Stimulated activated CD8-positive, alpha-beta memory T cell treated with anti-CD3 and anti-CD28 coated beads, Interleukin-12 subunit alpha, Interleukin-12 subunit beta, amount 100 ng/mL, for 1 hour (primary cell): Measurements from ENCODE around the gene MFSD1.

ENCODE experiments used
- DNase-seq: peaks from one replicate; pipeline ENCODE4 v3.0.0-alpha.2; 2020; ENCODE audit warnings: low read depth

MFSD1 gene

DNA sequence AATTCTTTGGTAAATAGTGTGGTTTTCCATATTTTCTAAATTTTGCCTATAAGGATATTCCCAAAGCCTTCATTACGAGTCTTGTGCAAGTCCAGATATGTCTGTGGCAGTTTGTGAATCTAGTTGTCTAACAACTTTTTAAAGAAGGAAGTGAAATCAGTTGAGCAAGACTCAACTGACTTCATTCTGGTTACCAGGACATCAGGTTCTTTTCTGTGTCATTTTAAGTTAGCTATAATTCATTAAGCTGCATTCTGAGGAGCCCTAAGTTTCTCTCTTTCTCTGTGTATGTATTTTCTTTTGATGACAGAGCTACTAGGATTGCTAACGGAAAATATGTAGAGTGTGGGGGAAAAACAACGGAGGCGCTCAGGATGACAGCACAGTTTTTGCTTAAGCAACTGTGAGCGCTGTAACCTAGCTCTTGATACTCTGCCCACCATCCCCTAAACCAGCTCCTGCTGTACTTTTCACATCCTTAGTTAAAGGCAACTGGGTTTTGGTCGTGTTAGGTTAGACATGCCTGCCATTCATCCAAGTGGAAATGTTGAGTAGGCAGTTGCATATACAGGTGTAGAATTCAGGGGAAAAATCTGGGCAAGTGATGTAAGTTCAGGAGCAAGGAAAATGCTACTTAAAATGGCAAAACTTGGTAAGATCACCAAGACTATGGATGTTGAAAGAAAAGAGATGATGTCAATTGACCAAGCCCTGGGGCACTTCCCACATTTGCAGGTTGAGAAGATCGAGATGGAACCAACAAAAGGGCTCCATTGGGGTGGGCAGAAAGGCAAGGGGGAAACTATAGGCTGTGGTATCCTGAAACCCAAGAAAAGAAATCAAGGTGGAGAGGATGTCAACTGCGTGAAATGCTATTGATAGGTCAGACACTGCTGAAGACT, 9.2 kb downstream of the MFSD1 start:
- DNase-seq: no peak

DNA sequence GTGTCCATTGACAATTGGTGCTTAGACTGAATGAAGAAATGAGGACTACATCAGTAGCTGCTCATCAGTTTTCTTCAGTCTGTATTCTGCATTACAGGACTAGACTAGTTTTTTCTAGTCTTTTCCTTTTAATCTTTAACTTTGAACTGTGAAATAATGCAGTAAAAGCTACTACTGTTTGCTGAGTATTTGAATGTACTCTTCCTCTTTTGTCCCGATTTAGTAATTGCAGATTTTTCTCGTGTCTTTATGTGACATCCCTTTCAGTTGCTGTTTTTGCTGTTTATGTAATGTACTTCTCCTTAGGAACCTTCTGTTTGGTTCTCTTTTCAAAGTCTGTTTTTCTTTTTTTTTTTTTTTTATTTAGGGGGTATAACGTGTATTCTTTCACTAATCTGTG, 17.4 kb downstream of the MFSD1 start:
- DNase-seq: no peak

DNA sequence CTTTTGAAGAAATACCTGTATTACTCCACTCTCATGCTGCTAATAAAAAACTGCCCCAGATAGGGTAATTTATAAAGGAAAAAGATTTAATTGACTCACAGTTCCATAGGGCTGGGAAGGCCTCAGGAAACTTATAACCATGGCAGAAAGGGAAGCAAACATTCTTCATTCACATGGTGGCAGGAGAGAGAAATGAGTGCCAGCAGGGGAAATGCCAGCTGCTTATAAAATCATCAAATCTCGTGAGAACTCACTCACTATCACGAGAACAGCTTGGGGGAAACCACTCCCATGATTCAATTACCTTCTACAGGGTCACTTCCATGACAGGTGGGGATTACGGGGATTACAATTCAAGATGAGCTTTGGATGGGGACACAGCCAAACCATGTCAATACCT, 18.7 kb downstream of the MFSD1 start:
- no peak for DNase-seq

DNA sequence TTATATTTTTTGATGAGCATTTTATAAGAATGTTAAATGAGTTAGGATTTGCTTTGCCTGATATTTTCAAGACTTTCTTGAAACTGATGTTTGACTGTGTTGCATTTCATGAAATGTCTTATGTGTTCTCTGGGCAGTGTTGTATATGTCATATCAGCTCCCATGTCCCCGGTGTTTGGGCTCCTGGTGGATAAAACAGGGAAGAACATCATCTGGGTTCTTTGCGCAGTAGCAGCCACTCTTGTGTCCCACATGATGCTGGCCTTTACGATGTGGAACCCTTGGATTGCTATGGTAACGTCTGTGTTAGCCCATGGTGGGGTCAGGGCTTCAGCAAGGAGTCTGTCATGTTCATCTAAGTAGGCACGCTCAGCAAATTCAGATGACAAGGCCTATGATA, 20.0 kb downstream of the MFSD1 start:
- no peak for DNase-seq

DNA sequence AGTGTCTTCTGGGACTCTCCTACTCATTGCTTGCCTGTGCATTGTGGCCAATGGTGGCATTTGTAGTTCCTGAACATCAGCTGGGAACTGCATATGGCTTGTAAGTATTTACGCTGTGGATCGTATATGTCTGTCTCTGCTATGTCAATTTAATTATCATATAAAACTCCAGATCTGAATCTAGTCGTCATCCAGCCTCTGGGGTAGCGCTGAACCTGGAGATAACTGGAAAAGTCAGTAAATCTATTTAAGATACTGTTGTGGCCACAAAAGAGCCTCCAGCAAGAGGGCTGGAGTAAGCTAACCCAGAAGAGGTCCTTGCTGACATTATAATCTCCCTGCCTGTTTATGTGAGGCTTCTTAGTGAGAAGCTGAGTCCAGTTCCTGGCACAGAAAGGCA, 21.6 kb downstream of the MFSD1 start:
- no peak for DNase-seq

DNA sequence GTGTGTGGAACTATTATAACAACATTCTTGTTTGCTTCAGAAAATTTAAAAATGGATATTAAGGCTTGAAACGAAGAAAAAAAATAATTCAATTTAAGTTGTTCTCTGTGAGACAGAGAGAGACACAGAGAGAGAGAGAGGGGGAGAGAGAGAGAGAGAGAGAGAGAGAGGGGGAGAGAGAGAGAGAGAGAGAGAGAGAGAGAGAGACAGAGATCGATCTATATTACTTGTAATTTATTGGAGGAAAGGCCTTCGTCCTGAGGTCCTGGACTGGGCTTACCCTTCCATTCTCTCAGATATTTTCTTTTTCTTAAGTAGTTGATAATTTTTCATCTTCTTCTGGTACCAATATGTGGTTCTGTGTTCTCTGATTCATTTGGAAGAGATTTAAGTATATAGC, 25.9 kb downstream of the MFSD1 start:
- DNase-seq: no peak

DNA sequence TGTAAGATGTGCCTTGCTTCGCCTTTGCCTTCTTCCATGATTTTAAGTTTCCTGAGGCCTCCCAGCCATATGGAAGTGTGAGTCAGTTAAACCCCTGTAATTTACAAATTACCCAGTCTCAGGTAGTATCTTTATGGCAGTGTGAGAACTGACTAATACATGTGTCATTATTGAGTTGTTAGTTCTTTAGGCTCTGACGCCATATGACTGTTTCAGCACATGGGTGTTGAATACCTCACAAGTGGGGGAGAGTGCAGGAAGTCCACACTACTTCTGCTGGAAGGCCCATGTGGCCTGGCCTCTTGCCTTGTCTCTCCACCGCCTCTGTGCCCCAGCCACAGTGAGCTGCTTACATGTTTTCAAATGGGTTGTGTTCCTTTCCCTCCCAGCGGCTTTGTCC, 28.5 kb downstream of the MFSD1 start:
- no peak for DNase-seq

DNA sequence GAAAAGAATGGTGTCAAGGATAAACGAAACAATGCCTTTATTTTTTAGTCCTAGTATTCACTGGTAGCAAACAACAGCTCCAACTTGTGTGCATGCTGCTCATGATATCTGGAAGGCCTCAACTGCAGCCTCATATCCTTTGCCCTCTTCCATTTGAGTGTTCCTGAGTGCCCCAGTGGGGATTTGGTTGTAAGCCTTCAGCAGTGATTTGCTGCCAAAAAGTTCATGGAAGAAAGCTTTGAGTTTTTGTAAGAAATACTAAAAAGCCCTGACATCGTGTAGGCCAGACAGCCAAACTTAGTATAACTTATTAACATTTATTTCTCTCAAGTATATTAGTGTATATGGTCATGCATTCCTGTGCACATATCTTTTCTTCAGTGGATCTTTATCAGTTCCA, 30.0 kb downstream of the MFSD1 start:
- DNase-seq: no peak

DNA sequence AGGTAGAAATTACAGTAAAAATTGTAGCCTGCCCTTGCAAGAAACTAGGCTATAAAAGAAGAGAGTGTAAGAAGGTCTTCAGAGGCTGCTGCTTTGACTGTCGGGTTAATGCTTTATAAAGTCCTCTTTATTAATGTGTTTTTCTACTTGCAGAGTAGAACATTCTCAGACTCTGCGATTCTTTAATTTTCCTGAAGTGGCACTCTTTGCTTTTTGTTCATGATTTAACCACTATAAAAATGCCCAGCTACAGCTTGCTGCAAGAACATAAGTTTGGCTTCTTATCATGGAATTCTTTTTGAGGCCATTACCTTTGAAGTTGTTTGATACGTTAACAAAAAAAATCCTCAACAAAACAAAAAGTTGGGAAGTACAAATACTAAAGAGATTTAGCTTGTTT, 33.8 kb downstream of the MFSD1 start:
- DNase-seq: no peak

DNA sequence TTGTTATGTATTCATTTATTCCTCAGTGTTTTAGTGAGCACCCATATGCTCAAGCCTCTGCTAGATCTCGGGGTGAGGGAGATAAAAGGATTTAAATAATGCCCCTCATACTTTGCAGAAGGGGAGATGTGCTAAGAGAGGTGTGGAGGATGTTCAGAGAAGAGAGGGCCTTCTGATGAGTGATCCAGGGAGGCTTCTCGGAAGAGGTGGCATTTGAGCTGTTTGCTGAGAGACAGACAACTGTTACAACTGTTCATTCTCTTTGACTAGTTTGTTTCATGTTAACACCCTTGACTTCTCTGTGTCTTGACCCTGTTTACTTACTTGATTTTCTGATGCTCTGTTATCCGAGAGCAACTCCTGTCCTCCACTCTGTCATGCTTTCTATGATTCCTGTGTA, 34.5 kb downstream of the MFSD1 start:
- no peak for DNase-seq

DNA sequence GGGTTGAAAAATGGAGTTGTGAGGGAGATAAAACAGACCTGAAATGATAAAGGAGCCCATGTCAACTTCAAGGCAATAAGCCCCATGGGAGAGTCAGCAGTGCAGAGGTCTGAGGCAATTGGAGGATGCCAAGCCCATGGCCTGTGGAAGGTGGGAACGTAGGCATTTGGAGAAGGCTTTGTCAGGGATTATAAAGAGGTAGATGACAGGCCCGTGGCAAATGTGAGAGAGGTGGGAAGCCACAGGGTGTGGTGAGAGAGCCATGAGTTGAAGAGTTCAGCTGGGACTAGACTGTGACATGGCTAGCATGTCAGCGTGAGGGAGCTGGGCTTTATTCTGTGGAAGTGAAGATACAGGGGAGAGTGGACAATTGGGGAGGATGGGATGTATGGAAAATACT, 35.4 kb downstream of the MFSD1 start:
- no peak for DNase-seq

DNA sequence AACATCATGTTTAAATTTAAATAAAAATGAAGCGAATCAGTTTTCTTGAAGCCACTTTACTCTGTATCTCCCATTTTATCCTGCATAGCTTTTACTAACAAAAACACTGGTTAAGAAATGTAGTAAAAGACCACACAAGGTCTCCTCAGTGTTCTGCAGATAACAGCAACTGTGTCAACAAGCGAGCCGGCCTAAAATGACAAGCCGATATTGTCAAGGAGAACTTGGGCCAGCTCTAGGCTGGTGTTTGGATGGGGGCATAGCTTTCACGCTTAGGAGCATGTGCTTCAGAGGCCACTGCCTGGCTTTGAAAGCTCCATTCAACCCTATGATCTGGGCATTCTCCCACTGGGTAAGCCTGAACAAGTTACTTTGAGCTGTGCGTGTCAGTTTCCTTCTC, 38.1 kb downstream of the MFSD1 start:
- no peak for DNase-seq

DNA sequence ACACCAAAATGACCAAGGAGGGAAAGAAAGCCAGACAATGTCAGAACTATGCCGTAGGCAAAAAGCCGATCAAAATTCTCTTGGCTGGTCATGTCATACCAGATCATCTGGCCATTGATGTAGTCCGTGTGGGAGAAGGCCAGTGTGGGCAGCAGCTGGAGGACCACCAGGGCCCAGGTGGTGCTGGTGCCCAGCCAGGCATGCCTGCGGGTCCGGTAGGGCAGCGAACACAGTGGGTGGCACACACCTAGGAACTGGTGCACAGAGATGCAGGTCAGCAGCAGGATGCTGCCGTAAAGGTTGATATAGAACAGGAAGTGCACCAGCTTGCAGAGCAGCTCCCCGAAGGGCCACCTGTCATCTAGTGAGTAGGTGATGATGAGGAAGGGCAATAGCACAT, 39.5 kb downstream of the MFSD1 start:
- DNase-seq: no peak

DNA sequence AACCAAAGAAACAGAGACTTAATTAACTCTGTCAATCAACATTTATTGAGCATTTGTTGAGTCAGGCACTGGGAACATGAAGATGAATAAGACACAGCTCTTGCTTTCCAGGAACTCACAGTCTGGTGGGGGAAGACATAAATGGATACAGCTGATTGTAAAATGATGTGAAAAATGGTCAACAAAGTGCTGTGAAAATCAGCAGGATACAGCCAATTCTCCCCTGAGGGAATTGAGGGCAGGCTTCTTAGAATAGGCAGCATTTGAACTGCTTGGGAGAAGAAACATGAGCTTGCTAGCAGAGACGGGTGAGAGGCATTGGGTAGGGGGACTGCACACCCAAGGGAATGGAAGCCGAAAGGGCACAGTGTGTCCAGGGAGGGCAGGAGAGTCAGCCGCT, 41.1 kb downstream of the MFSD1 start:
- no peak for DNase-seq

DNA sequence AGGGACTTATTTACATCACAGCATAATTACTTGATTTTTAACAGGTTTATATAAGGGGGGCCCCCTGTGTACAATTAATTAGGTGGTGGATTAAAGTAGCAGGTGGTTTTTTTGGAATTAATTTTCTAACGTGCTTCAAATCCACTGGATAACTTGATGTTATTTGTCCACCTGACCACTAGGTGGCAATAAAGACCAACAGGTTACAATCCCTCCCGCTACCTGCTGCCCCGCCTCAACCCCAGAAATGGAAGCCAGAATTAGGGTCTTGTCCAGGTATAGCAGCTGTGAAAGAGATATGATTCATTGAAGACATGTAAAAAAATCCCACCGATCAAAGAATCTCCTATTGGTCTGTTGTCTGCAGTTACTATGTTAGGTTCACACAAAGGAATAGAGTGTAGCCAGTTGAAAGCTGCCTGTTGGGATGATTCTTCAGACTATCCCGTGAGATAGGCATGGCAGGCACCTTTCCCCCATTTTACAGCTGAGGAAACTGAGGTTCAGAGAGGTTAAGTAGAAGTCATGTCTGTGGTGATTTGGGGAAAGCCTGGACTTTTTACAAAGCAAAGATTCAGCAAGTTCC, 44.0 kb downstream of the MFSD1 start:
- no peak for DNase-seq

DNA sequence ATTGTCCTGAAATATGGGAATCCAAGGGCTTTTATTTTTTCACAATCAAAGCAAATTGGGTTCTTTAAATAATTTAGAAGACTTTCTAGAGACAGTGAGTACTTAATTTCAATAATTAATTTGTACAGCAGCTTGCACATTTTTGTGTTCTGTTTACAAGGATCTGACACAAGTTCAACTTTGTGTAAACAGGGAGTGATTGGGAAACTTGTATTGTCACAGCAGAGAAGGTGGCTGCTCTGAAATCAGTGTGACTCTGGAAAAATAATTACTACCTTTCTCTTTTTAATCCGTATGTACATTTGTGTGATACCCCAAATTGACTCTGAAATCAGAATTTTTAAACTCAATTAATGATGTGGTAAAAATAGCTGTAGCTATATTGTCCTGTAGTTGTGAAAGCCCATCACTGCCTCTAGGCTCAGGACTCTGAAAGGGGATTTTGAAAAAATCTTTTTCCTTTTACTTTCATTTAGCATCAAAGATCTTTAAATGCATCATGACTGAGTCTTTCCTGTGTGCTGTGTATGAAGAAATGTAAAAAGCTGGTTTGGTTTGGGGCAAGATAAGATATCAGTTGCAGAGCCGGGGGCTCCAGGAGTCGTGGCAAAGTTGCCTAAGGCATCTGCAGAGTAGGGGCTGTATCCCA, 45.1 kb downstream of the MFSD1 start:
- DNase-seq: no peak

DNA sequence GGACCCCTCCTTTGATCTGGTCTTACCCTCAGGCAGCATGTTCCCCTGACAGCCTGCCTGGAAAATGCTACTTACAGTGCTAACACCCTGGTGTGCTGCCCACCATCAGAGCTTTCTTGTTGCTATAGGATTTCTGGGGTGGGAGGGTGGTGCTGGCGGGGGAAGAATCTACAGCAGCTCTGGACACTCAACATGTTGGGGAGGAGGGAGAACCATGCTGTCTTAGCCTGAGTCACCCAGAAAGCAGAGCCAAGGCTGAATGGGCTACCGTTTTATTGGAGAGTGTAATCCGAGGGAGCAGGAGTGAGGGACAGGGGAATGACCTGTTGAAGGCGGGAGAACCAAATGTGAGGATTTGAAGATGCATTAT, 45.6 kb downstream of the MFSD1 start:
- DNase-seq: no peak

DNA sequence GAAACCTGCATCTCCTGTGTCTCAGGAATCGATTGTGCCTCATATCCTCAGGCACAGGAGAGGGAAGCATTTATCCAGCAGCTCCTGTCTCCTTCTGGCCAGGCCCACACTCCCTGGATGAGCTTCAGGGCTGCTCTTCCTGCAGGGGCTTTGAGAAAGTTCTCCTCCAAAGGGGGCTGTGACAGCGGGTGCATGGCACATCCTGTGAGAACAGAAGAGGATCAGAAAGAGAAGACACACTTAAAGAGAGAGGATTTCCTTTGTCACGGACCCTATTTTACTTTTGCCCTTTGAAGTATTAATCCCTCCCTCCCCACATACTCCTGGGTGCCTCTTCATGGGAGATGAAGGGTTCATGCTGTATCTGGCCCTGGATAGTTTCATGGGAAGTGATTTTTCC, 46.0 kb downstream of the MFSD1 start:
- DNase-seq: no peak

DNA sequence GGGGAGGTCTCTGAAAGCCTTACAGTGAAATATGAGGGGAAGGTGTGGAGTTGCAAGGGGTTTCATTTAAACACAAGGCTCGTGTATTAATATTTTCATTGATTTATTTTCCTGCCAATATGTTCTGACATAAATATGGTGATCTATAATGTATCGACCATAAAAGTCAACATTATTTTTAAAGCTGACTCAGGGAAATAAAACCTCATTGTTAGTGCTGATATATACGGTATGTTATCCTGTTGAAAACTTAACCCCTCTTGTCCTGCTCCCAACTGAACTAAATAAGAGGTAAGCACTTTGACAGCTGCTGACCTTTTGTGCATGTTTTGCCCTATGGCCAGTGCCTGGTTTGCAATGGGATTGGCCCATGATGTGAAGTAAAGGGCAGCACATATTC, 47.9 kb downstream of the MFSD1 start:
- DNase-seq: no peak

DNA sequence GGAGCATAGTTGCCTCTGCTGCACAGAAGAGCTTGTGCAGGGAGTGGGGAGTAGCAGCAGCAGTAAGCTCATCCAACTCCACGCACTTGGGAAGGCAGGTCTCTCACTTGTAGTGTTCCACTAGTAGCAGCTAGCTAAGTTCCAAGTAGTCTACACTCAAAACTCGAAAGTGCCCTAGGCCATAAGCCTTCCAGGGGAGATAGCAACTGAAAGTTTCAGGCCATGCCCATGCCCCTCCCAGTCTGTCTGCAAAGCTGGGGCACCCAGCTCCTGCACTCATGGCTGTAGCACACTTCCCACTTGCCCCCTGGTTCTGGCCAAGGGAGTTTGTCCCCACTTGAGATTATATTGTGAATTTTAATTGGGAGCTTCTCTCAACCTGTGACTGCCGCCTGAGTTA, 57.5 kb downstream of the MFSD1 start:
- DNase-seq: no peak

DNA sequence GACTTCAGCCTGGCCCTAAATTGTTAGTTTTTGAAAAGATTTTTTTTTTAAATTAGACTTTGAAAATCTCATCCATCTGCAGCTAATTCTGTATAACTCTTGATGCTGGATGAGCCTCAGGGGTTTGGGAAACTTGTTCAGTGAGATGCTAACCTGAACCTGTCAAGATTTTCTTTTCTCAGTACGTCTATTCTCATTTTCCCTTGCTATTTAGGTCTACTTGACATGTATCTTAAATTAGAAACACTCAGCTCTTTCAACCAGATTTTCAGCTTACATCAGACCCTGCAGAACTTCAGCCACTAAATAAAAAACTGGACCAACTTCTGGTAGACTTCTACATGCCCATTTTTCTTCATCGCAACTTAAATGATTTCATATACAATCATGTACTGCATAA, 61.4 kb downstream of the MFSD1 start:
- DNase-seq: no peak

DNA sequence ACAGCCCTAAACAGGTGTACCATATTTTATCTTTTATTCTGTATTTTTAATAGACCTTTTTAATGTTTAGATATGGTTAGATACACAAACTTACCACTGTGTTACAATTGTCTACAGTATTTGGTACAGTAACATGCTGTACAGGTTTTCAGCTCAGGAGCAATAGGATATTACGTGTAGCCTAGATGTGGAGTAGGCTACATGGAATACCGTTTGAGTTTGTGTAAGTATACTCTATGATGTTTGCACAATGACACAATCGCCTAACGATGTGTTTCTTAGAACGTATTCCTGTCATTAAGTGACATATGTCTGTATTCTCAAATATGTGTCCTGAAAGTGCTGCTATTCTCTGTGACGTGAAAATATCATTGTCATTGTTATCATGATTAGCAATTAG, 62.6 kb downstream of the MFSD1 start:
- no peak for DNase-seq

DNA sequence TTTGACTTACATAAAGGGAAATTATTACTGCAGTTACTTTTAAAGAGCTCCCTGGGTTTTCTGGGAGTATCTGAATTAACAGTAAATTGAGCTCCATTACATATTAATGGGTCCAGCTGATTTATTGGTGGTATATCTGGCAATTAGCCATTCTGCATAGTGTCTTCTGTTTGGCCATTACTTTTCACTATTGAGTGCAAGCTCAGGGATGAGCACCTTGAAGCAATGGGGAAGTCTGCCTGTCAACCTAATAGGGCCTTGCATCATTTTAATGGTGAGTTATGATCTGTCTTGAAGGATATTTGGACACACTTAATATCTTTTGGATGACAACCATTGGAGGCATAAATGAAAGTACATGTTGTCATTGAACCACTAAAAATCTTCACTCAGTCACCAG, 73.8 kb downstream of the MFSD1 start:
- no peak for DNase-seq
